Measurements from ENCODE around the gene MED14.

The MED14 gene

DNA sequence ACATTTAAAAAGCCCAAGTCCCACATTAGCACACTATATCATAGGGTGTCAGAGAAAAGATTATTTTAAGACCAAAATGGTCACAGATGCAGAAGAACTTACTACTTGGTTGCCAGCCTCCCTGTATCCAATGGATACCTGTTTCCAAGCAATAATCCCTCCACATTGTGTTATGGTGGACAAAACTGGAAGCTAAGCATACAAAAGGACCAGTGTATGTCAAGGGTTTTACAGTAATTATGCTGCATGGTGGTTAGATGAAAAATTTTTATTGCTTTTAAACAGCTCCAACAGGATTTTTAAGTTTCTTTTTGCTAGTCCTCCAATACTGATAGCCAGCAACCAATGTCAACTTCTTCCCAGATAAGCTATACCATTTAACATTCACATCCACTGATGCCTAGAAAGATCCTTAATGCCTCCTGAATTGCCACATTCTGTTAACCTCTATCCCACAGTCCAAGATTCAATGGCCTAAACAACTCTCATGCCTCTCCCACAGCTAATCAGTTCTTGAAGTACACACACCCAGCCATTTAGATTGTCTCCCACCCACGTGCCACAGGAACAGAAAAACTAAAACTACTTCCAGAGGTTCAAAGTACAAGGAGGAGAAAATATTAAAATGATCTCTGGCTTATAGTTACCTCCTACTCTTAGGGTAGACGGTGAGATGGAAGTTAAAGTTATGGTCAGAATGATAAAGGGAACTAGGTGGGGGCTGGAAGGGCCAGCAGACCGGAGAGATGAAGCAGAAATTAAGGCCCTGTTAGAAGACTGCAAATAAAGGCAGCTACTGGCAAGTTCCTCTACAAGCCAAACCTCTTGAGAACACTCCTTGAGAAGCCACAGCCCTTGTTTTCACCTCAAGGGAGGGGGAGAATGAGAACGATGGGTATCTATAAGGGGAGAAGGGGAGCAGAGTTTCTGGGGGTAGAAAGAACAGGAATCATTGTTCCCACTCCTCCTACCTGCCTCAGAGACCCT lies 5.5 kb downstream of the MED14 start:
- DNase-seq, result no peak

DNA sequence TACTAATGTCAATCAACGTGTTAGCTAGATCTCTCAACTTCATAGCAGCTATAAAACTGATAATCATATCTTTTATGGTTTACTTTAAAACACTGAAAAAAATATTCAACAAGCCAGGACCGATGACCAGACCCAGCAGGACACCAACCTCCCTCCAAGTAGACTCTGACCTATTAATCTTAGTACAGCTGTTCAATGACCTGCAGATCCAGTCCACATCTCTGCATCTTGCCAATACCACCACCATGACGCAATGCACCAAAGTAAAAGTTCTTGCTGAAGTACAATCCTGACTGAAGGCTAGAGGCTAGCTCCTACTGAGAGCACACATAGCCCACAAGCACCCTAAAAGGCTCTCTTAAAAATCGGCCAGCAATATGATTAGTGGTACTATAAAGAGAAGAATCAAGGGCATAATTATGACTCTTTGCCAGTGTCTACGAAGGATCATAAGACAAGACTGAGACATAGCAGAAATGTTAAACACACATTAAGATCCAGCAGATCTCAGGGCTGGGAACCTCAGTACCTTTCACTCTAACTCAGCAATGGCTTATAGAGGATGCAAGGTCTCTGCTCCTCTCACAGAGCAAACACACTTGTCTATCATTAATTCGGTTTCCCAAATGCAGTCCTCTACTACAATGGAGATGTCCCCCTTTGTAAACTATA lies 7.6 kb downstream of the MED14 start:
- DNase-seq, result no peak

DNA sequence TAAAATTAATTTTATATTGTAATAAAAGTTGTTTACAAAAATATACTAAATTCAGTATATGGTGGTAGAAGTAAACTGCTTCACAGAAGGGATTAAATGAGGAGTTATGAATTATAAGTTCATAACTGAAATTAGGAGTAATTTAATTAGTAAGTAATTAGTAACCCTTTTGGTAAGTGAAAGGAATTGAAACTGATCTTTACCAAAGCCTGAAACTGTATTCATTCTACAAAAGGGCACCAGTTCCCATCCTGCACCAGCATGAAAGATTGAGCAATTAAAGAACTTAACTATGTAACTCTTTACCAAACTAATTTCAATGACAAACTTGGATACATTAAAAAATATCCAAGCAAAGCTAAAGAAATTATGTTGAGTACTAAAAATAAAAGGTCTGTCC lies 8.2 kb downstream of the MED14 start:
- no peak for DNase-seq

DNA sequence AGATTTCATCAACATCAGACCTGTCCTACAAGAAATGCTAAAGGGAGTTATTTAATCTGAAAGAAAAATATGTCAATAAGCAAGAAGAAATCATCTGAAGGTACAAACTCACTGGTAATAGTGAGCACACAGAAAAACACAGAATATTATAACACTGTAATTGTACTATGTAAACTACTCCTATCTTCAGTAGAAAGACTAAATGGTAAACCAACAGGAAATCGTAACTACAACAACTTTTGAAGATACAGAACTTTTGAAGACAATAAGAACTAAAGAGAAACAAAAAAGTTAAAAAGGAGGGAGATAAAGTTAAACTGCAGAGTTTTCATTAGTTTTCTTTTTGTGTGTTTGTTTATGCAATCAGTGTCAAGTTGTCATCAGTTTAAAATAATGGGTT lies 12.4 kb downstream of the MED14 start:
- DNase-seq, result no peak

DNA sequence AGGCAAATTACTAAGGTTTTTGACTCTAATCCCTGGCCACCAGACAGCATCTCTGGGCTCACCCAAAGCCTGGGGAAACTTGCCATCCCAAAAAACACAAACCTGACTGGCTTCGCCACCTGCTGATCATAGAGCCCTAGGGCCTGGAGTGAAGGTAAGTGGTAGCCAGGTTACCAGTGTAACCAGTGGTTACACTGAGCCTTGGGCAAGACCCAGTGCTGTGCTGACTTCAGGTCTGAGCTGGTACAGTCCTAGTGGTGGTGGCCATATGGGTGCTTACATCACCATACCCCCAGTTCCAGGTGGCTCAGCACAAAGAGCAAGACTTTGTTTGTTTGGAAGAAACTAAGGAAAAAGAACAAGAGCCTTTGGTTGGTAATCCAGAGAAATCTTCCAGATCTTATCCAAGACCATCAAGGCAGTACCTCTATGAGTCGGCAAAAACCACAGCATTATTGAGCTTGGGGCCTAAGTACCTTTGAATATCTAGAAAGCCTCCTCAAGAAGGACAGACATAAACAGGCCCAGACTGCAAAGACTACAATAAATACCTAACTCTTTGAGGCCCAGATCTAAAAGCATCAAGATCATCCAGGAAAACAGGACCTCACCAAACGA lies 13.7 kb downstream of the MED14 start:
- DNase-seq, result no peak

DNA sequence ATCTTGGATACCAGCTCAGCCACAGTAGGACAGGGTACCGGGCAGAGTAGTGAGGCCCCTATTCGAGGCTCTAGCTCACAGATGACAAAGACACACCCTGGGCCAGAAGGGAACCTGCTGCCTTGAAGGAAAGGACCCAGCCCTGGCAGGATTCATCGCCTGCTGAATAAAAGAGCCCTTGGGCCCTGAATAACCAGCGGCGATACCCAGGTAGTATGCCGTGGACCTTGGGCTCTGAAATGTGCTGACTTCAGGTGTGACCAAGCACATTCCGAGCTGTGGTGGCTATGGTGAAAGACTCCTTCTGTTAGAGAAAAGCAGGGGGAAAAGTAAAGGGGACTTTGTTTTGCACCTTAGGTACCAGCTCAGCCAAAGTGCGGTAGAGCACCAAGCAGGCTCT lies 14.6 kb downstream of the MED14 start:
- no peak for DNase-seq

DNA sequence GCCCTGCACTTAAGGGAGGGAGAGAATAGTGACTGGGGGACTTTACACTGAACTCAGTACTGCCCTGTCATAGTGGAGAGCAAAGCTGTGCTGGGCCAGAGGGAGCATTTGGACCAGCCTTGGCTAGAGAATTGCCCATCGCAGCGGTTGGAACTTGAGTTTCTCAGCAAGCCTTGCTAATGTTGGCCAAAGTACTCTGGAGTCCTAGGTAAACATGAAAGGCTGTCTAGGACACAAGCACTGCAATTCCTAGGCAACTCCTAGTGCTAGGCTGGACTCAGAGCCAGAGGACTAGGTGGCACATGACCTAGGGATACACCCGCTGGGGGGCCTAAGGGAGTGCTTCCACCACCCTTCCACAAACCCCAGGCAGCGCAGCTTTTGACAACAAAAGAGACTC lies 15.0 kb downstream of the MED14 start:
- no peak for DNase-seq

DNA sequence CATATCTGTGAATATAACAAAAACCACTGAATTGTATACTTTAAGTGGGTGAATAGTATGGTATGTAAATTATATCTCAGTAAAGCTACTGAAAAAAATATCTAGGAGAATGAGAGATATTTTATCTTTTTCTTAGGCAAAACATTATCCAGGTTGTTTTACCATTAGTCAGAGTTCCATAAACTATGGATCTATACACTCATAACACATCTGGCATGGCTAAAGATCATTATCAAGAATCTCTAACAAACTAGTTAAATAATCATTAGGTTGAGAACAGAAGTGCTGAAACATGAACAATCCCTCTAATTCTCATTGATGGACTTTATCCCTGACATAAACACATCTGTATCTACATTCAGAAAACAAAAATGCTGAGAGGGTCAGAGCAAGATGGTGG lies 15.6 kb downstream of the MED14 start:
- DNase-seq, result no peak

DNA sequence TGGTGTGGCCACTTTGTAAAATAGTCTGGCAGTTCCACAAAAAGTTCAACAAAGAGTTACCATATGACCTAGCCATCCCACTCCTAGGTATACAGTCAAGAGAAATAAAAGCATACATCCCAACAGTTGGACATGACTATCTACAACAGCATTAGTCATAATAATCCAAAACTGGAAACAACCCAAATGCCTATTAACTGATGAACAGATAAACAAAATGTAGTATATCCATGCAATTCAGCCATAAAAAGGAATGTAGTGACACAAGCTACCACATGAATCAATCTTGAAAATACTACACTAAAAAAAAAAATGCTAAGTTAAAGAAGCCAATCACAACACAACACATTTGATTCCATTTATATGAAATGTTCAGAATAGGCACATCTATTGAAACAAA lies 16.1 kb downstream of the MED14 start:
- DNase-seq, result no peak

DNA sequence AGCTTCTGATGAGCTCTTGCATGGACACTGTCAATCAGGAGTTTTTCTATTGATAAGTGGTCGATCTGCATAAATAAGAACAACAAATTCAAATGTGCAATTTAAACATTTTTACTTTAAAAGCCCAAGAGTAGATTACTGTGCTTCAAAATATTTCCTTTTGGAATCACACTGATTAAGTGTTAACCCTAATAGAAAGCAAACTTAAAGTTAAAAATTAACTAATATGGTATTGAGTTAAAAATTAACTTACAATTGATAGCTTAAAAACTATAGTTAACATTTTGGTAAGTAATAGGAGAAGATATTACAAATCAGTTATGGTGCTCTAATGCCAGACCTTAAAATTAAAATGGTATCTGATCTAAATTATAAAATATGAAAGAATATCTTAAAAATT lies 25.9 kb downstream of the MED14 start:
- DNase-seq, result no peak

DNA sequence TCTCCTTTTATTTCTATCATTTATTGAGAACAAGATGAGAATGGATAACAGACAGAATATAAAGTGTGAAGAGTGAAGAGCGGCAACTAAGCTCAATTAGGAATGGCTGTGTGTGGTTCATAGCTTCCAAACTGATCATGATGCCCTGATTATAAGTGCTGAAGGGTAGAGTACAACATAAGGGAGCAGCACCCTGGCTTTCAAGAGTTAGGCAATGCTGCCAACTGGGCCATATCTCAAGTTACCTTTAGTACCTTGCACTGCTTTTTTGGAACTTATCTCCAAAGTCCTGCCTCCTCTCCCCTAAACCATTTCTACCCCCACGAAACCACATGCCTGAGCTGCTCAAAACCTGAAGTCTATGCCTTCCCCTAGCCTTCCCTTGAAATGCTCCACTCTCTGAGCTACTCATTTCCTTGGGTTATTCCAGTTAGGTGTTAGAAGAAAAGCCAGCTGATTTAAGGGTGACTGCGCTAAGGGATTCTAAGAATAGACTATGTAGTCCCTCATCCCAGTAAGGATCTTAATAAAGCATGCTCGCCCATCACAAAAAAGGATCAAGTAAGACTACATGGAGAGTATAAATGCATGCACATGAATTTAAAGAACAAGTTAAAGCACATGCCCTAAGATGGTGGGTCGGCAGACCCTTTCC lies 29.6 kb downstream of the MED14 start:
- no peak for DNase-seq

DNA sequence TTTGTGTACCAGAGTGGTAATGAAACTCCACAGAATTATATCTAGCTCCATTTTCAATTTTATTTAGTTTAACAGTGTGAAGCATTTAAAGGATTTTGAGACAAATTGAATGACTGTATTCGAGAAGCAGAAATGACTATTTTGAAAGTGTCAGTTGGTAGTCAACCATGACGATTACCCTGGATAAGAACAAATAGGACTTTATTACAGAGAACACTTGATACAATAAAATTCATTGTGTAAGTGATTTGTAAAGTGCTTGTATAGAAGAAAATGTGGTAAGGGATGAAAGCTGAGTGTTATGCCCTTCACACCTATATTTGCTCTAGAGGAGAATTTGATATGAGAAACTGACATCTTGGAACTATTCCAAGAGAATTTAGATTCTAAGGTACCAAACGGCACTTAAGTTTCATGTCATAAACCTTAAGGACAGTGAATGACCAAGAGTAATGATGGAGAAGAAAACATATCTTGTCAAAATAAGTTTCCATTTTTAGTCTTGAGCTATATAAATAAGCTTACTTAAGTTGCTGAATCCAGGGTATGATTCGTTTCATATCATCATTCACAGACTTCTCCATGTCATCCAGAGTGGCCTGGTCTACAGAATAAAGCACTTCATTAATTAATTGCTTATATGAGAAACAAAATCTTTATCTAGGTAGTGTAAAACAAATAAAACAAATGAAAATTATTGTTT lies 34.6 kb downstream of the MED14 start:
- DNase-seq, result no peak

DNA sequence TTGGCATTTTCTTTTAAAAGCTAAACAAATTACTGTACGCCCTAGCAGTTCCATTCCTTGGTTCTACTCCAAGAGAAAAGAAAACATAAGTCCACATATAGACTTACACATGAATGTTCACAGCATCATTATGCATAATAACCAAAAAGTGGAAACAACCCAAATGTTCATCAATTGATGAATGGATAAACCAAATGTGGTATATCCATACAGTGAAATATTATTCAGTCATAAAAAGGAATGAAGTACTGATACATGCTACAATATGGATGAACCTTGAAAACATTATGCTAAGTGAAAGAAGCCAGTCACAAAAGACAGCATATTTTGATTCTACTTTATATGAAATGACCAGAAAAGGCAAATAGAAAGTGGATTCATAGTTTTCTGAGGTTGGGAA lies 36.5 kb downstream of the MED14 start:
- DNase-seq, result no peak

DNA sequence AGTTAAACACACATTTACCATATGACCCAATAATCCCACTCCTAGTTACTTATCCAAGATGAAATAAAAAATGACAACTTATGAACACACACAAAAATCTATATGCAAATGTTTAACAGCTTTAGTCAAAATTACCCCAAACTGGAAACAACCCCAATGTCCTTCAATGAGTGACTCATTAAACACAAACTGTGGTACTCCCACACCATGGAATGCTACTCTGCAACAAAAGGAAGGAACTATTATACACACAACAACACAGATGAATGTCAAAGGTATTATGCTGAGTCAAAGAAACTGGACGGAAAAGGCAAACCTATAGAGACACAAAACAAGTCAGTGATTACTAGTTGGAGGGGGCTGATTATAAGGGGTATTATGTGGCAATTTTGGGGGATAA lies 40.5 kb downstream of the MED14 start:
- no peak for DNase-seq

DNA sequence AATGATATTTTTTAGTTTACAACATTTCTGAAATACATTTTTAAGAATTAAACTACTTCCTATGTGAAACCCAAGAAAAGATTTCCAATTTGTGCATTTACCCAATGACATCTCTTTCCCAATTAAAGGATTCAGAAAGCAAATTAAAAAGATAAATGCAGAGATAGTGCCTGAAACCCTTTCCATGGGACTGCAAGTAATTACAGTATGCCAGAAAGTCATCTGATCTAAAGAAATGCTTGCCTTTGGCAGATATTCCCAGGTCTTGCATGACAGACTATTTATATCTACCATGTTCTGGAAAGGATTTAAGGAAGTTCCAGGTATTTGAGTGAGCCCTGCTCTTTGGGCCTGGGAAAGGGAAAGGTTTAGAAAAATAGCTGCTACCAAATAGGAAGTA lies 46.4 kb downstream of the MED14 start:
- DNase-seq, result no peak

DNA sequence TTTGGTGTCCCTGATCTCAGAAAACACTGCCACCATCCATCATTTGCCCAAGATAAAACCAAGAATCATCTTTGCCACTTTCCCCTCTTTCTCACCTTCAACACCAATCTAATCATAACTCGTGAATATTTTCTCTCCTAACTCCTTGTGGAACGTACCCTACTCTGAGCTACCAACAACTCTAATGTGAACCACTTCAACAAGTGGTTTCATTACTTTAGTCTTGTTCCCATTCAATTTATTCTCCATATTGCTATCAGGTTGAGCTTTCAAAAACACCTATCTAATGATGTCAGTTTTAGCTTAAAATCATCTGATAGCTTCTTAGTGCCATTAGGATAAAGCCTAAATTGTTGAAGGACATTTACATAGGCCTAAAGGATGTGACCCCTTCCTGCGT lies 48.2 kb downstream of the MED14 start:
- no peak for DNase-seq

DNA sequence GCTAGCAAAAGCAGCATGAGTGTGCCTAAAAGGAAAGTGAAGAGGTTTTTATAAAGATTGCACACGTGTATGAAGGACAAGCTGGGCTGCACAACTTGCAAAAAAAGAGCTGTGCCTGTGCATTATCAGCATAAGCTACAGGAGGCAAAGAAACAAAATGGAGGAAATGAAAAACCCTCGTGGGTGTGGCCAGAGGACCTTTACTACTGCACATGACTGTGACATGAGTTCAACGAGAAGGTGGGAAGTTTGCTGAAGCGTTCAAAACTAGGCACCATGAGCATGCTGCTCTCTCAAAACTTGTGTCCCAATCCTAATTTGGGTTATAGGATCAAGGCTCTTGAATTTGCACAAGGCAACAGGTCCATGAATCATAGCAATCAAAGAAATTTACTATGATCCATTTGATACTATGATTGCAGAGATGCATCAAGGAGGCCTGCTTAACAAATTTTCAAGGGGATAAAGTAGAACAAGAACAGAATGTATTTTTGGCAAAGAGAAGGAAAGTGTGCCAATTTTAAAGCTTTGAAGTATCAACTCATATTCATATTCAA lies 49.9 kb downstream of the MED14 start:
- no peak for DNase-seq

DNA sequence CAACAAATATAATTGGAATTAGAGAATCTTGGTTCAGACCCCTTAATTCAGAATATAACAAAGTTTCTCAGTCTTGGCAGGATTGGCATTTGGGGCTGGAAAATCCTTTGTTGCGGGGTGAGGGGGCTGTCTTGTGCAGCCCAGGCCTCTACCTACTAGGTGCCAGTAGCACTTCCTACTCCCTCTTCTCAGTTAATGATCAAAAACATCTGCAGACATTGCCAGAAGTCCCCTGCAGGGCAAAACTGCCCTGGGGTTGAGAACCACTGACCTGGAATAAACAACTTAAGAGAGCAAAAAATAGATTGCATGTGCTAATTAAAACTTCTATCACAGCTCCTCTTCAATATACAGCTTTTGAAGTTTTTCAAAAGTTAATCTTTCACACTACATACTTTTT lies 51.2 kb downstream of the MED14 start:
- DNase-seq, result no peak

DNA sequence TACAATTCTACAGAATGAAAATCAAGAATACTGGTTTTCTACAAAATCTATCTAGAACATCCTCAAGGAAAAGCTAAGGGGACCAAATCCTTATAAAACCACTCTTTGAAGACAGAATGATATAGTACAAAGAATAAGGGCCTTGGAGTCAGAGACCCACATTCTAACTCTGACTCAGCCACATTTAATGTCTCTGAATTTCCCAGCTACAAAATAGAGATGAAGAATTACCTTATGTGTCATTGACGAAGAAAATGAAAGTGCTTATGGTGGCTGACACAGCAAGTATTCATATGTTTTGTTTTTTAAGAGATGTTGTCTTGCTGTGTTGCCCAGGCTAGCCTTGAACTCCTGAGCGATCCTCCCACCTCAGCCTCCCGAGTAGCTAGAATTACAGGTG lies 52.1 kb downstream of the MED14 start:
- DNase-seq, result no peak

DNA sequence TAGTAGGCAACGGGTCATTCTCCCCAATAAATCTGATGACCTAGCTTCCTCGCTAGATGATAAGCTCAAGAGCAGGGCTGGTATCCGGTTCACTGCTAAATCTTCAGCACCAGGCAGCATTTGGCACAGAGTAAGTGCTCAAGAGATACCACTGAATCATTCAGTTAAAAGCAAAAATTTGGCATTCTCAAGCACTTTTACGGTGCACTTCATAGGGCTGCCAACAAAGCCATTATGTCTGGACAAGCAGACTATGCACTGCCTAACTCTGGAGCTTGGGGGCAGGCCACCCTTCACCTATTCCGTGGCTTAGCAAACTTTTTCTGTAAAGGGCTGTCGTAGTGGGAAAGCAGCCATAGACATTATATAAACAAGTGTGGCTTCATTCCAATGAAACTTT lies 64.2 kb downstream of the MED14 start:
- no peak for DNase-seq

DNA sequence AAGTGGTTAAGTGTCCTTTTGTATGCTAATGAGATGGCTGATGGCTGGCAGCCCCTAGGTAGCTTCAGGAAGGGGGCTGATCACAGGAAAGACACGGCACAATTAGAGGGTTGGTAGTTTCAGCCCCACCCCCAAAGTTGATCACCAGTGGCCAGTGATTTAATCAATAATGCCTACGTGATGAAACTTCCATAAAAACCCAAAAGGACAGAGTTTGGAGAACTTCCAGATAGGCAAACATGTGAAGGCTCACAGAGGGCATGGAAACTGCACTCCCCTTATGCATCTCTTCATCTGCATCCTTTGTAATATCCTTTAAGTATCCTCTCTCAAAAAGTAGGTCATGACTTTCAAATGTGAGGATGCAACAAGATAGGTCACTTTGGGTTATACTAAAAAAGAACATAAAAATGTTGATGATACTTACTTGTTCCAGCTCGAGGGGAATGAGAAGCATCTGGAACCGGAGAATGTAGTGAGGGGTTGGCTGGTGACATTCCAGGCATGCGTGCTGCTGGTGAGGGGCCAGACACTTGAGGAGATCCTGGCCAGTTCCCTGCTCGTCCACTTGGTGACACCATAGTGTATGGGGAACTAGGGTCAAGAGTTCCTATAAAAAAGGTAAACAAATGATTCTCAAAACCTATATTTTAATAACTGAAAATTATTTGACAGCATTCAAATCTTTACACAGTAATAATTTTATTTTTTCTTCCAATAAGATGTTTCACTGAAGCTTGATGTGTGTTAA lies 71.3 kb downstream of the MED14 start:
- DNase-seq, result no peak

Measured in activated CD4-positive, alpha-beta T cell treated with anti-CD3 and anti-CD28 coated beads for 4 hours (primary cell).